ENCODE data around the gene RTTN.

The RTTN gene

DNA sequence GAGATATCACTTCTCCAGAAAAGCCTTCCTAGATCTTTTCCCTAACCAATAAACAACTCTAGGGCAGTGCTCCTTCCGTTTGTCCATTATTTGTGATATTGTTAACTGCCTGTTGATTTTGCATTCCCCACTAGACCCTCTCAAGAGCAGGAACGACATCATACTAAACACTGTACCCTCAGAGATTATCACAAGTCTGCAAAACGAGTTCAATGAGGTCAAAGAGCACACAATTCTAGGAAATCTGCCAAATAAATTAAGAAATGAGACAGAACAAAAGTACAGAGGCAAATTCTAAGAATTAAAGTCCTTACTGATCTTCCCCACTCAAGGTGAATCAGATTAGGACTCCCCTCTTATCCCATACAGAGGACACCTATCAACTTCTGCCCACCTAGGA lies 7.6 kb downstream of the RTTN start:
- no peak for DNase-seq (ENCODE audit: low read depth in 2 of 2)

DNA sequence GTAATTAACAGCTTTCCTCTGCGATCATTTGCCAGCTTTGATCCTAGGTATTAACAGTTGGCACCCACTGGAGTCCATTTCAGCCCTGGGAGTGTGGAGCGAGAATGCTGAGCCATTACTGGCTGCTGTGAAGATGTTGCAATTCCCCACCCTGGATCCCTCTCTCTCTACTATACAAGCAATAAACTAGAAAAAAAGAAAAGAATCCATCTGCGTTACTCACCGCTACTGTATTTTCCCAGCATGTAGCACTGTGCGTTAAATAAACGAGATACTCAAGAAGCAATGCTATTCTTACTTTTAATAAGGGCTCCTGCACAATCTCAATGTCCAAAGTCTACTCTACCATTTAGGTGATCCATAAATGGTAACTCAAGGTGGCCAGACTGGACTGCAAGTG lies 8.5 kb downstream of the RTTN start:
- DNase-seq (ENCODE audit: low read depth in 2 of 2) = no peak

DNA sequence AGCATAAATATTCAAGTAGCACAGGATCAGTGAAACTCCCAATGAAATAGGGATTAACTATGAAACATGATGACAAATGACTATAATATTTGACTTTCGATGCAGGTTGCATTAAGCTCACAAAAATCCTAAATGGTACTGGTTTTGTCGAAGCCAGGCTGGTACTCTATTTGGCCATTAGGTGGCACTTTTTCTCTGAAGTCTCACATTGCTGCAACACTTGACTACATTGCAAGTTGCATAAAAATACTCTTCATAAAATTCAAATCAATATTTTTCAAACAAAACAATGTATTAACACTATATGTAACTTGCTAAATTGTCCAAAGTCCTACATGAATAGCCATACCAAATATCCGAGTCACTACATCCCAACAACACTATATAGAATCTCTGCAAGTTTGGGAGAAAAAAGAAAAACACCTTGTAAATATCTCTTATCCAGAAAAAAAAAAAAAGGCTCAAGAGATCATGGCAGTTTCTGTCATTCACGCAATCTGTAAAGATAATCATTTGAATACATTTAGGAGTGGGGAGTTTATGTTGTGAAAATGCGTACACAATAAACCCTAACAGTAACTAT lies 9.5 kb downstream of the RTTN start:
- no peak for DNase-seq (ENCODE audit: low read depth in 2 of 2)

DNA sequence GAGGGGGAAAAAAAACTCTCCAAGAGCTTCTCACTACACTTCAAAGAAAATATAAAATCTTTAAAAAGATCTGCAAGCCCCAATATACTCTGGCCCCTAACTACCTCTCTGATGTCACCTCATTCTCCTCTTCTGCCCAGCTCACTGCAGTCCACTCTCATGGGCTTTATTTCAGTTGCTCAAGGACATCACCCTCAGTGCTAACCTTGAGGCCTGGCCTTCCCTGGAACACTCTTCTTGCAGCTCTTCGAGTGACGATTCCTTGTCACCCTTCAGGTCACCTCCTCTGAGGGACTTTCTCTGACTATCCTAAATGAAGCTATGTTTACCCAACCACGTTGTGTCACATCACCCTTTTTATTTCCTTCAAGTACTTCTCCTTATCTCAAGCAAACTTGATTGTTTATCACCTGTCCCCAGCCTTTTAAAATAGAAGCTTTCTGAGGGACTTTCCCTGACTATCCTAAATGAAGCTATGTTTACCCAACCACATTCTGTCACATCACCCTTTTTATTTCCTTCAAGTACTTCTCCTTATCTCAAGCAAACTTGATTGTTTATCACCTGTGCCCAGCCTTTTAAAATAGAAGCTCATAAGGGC lies 10.4 kb downstream of the RTTN start:
- DNase-seq (ENCODE audit: low read depth in 2 of 2) = no peak

DNA sequence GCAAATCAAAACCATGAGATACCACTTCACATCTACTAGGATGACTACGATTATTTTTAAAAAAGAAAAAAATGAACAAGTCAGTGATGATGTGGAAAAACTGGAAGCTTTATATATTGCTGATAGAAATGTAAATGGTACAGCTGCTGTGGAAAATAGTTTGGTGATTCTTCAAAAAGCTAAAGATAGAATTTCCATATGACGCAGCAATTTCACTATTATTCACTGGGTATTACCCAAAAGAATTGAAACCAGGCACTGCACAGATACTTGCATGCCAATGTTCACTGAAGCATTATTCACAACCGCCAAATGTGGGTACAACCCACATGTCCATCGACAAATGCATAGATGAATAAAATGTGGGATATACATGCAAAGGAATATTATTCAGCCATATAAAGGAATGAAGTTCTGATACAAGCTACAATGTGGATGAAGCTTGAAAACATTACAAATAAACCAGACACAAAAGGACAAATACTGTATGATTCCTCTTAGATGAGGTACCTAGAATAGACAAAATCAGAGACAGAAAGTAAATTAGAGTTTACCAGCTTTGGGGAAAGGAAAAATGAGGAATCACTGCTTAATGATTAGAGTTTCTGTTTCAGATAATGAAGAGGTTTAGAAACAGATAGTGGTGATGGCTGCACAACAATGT lies 11.1 kb downstream of the RTTN start:
- no peak for DNase-seq (ENCODE audit: low read depth in 2 of 2)

DNA sequence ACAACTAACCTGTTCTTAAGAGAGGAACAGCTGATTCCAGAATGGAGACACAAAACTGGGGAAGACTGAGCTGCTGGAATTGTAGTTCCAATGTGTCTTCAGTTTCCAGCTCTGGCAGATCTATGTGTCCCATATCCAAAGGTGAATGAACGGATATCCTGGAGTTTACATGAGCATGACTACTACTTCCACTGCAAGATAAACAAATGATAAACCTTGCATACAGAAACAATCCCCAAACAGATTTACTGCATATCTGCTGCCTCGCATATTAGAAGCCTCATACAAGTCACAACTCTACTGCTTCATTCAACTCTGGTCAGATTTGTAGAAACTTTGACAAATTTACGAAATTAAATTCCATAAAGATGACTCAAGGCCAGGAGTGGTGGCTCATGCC lies 15.0 kb downstream of the RTTN start:
- no peak for DNase-seq (ENCODE audit: low read depth in 2 of 2)

DNA sequence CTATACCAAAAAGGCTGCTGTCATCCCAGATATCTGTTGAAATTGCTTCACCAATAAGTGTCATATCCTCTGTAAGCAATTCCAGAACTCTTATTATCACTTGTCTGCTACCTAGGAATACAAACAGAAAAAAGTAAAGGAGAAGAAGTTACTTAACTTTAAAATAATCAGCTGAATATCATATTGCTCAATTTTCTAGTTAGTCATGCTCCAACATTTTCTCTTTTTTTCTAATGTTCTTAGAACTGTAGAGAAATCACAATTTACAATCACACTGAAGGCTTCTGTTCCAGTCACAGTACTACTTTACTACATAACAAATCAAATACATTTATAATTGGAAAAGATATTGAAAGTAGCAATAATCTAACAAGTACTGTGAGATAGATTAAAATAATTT lies 17.4 kb downstream of the RTTN start:
- DNase-seq (ENCODE audit: low read depth in 2 of 2) = no peak

DNA sequence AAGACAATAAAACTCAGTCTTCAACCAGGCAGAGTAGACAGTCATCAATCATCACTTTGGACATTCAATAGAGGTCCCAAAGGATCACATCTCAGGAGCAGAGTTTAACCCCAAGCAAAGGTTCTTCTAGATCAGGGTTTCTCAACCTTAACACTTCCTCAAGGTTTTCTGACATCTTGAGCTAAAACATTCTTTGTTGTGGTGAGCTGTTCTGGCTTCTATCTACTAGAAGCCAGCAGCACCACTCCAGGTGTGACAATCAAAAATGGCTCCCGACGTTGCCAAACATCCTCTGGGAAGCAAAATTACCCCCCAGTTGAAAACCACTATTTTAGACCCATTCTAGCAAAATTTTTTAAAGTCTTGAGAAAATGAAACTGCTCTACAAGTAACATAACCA lies 22.0 kb downstream of the RTTN start:
- DNase-seq (ENCODE audit: low read depth in 2 of 2) = no peak

DNA sequence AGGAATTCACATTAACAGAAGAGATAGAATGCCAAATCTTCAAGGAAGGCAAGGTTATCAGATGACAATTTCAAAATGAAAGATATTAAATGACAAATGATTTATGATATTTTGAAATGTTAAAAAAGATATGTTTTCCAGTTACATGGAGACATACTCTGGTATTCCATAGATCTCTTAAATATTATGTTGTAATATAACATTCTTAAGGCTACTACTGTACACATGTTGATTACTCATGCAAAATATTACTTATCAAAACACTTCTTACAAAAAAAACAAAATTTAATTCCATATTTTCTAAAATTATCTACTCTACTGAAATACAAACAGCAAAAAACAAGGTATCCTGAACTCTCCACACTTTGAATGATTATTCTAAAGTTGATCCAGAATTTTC lies 22.9 kb downstream of the RTTN start:
- DNase-seq (ENCODE audit: low read depth in 2 of 2) = no peak

DNA sequence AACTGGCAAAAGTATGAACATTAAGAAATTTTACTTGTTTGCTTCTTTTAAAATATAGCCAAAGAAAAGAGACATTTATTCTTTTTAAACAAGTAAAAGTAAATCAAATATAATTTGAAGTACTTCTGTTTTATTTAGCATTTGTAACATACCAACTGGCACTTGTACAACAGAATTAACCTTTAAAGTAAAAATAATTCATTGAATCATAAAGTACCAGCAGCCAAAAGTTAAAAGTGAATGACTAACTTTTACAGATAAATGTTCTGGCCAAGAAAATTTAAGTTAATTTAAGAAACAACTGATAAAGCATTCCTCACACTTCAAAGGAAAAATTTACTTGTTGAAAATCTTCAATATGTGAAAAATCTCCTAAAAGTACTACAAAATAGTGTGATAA lies 23.8 kb downstream of the RTTN start:
- no peak for DNase-seq (ENCODE audit: low read depth in 2 of 2)

DNA sequence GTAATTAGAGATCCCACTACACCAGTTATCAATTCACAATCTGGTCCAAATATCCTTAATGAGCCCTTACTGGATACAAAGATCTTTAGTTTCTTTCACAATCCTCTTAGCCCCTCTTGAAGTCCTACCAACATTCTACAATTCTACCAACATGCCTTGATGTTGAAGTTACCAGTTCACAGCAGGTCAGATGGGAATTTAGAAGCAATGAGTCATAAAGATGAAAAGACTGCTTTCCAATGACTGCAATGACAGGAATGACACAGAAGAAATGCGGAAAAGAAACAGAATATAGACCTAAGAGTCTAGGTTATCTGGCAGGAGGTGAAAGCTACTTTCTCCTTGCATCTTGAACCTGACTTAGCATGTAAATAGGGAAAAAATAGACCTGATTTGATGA lies 24.5 kb downstream of the RTTN start:
- peak; percentile 23 to 33 for DNase-seq (ENCODE audit: low read depth in 2 of 2)

DNA sequence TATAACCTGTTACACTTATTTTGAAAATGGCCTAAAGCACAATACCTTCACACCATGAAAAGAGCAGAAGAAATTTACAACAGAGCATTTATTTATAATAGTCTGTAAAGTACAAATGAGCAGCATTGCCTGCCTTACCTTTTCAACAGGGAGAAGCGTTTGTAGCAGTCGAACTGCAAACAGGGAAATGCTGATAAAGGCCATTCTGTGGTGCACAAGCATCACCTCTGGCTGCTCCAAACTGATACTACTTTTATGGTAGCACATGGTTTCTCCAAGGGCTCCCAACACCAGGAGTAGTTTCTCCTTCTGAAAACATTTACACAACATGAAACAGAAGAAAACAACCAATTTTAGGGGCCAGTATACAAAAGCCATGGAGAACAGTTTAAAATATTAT lies 28.9 kb downstream of the RTTN start:
- no peak for DNase-seq (ENCODE audit: low read depth in 2 of 2)

DNA sequence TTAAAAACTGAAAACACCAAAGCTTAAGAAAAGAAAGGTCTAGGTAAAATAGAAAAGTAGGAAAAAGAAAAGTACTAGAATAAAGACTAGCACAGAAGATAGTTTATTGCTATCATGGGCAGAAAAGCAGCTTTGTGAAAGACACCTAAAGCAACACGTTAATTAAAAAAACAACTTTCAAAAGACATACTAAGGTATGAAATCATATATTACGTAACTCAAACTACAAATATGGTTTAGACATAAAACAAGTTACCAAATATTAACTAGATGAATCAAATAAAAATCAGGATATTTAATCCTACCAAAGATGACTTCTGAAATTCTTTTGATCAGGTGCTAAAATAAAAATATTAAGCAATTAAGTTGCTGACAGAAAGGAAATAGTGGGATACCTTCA lies 30.3 kb downstream of the RTTN start:
- no peak for DNase-seq (ENCODE audit: low read depth in 2 of 2)

DNA sequence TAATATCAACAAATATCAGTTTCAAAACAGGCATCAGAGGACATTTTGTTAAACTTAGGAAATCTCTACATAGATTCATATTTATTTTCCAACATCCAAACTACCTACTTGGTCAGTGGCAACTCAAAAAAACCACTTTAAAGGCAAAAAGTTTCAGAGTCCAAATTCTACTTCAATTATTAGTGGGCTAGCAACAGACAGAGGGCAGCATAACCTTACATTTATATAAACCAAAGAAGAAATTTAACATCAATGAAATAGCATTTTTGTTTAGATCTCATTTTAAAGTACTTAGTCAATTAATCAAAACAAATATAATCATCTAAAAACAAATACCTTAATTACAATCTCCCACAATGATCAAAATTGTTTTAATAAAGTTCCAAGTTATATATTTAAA lies 33.3 kb downstream of the RTTN start:
- no peak for DNase-seq (ENCODE audit: low read depth in 2 of 2)

DNA sequence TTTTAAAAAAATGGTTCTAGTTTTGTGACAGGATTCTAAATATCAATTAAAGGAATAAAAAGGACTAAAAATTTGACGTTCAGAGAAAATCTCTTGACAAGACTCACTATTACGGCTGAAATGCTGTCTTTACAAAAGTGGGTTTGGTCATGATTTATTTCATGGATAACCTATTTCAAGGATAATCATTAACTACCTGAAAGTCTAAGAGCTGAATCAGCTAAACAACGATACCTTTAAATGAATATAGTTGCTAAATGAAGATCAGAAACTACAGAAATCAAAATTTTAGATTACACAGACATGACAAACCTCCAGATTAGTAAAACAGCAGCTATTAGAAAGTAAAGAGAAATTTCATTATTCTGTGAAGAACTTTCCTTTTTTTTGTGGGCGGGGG lies 35.7 kb downstream of the RTTN start:
- no peak for DNase-seq (ENCODE audit: low read depth in 2 of 2)

DNA sequence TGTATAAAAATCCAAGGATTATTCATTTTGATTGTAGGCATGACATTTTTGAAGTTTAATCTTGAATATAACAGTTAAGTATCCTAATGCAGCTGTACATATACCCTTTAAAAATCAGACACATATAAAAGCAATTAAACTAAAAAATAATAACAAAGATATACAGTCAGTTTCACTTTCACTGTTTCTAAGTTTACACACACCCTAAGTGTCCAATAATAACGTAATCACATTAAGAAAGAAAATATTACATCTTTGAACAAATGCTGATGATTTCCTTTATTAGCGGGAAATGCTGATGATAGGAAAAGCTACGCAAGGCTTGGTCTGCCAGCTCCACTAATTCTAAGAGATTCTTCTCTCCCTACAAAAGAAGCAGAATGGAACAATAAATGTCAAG lies 38.8 kb downstream of the RTTN start:
- DNase-seq (ENCODE audit: low read depth in 2 of 2) = no peak

DNA sequence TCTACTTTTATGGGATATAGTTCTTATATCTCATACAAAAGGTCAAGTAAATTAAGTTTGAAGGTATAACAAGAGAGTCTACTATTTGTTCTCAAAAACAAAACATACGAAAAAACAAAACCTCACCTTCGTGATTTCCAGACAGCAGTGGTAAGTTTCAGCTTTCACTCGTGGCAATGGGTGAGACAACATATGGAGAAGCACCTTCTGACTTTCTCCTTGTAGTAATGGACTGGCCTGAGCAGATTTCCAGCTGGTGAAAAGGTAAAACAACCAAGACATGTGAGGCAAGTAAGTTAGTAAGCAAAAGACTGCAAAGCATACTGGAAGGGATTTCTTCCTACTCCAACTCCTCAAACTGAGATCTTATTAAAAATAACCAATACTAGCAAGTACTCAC lies 39.6 kb downstream of the RTTN start:
- no peak for DNase-seq (ENCODE audit: low read depth in 2 of 2)

DNA sequence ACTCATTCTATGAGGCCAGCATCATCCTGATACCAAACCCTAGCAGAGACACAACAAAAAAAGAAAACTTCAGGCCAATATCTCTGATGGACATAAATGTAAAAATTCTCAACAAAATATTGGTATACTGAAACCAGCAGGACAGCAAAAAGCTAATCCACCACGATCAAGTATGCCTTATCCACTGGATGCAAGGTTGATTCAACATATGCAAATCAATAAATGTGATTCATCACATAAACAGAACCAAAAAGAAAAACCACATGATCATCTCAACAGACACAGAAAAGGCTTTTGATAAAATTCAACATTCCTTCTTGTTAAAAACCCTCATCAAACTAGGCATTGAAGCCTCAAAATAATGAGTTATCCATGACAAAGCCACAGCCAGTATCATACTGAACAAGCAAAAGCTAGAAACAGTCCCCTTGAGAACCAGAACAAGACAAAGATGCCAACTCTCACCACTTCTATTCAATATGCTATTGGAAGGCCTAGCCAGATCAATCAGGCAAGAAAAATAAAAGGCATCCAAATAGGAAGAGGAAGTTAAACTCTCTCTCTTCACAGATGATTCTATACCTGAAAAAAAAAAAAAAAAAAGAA lies 45.3 kb downstream of the RTTN start:
- no peak for DNase-seq (ENCODE audit: low read depth in 2 of 2)

DNA sequence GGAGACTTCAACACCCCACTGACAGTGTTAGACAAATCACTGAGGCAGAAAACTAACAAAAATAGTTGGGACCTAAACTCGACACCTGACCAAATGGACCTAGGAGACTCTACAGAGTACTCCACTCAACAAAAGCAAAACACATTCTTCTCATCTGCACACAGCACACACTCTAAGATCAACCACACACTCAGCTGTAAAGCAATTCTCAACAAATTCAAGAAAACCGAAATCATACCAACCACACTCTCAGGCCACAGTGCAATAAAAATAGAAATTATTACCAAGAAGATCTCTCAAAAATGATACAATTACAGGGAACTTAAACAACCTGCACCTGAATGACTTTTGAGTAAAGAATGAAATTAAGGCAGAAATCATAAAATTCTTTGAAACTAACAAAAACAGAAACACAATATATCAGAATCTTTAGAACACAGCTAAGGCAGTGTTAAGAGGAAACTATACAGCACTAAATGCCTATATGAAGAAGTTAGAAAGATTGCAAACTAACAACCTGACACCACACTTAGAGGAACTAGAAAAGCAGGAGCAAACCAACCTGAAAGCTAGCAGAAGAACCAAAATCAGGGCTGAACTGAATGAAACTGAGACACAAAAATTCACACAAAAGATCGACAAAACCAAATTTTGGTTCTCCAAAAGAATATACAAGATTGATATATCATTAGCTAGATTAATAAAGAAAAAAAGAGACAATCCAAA lies 46.3 kb downstream of the RTTN start:
- no peak for DNase-seq (ENCODE audit: low read depth in 2 of 2)

DNA sequence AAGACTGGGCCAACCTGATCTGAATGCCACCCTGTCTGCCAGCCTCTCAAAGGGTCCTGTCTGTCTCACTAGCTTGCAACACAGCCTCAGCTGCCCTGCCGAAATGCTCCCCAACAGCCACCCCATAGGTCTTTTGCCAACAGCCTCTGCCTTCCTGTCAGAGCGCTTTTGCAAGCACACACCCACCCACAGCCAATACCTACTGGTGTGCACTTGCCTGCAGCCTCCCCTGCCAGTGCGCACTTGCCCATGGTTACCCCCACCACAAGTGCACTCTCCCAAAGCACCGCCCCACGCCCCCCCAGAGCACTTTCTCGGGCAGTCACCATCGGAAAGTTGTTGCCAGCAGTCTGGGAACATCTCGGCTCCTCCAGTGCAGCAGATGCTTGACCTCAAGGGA lies 48.6 kb downstream of the RTTN start:
- no peak for DNase-seq (ENCODE audit: low read depth in 2 of 2)

DNA sequence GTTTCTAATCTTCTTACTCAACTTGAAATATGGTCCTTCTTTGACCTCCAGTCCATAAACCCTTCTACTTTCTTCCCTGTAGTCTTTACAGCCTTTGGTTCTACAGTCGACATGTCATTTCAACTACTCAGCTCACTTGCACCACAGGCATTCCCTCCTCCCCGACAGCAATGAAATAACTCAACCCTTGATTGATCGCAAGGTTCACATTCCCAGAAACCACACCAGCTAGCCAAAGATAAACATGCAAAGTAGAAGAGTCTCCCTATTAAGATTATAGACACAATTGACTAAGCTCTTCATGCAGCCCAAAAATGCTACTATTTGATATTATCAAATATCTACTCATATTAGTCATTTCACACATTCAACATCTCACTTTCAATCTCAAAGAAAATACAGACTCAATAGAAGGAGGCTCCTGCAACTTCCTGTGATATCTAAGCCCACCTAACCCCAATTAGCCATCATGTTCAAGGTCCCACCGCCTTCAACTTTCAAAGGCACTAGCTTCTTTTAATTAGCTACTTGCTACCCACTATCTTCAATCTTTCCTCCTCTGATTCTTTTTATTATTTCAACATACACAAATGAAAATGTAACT lies 50.8 kb downstream of the RTTN start:
- DNase-seq (ENCODE audit: low read depth in 2 of 2) = peak; percentile 87 to 90

DNA sequence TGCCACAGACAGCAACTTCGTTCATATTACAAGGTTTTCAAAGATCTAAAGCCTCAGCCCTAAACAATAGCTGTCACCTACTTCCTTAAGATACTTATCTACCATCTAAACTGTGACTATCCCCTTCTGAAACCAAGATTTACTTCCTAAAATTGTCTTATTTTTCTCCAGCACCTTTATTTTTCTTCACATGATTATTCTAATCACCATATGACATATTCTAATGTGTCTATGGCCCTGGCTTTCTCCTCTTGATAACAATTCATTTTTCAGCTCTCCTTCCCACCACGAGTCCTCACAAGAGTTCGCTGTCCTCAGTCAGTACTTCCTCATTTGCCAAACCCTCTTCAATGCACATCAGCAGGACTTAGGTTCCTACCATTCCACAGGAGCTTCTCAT lies 53.9 kb downstream of the RTTN start:
- no peak for DNase-seq (ENCODE audit: low read depth in 2 of 2)
